ENCODE measurements around the gene CTNNA2. TPM values are rescaled to one million over a fixed set of nuclear protein-coding genes. Genes with fewer than 3 reads are reported as not detected.

CTNNA2 gene
- total RNA-seq, 6 experiments from 2014 or later: 0.44 TPM; not detected in 5

DNA sequence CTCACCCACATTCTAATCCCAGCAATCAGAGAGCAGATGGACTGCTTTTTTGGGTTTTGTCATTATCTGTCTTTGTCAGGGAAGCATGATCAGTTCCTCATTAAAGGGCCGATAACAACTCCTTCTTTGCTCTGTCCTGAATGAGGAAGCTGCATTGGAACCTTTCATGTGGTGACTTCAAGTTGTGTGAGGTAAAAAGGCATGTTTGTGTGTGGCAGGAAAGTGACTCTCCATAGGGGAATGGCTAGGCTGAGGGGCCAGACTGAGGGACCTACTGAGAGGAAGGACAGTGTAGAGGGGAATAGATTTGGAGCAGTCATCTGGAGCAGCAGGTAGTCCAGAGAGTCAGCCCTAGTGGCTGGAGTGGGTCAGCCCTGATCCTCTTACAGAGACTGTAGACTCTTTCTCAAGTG lies 815.3 kb downstream of the CTNNA2 start:
- Histone ChIP-seq H3K4me1 (no peaks in the 10 kb centered on the region), H3K36me3 (no peaks in the 10 kb centered on the region), H3K4me3 (no peak overlapping the region), H3K9me3 (no peaks in the 10 kb centered on the region), H3K27ac (no peak overlapping the region), H3K27me3 (no peaks in the 10 kb centered on the region)
- ATAC-seq: no peak
- no peak for DNase-seq
- TF ChIP-seq, protein P1, sequence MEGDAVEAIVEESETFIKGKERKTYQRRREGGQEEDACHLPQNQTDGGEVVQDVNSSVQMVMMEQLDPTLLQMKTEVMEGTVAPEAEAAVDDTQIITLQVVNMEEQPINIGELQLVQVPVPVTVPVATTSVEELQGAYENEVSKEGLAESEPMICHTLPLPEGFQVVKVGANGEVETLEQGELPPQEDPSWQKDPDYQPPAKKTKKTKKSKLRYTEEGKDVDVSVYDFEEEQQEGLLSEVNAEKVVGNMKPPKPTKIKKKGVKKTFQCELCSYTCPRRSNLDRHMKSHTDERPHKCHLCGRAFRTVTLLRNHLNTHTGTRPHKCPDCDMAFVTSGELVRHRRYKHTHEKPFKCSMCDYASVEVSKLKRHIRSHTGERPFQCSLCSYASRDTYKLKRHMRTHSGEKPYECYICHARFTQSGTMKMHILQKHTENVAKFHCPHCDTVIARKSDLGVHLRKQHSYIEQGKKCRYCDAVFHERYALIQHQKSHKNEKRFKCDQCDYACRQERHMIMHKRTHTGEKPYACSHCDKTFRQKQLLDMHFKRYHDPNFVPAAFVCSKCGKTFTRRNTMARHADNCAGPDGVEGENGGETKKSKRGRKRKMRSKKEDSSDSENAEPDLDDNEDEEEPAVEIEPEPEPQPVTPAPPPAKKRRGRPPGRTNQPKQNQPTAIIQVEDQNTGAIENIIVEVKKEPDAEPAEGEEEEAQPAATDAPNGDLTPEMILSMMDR (IDR thresholded peaks at IDR 0.05): no peak
- no peak for TF ChIP-seq POLR2A (IDR thresholded peaks at IDR 0.05)
- intact Hi-C loops (cut with DNase I): no loop called here
- 36% methylated on average over 1 of the region's 1 CpG for WGBS (ENCODE audit: insufficient coverage, low coverage, low lambda C conversion rate, missing lambda C conversion rate)

DNA sequence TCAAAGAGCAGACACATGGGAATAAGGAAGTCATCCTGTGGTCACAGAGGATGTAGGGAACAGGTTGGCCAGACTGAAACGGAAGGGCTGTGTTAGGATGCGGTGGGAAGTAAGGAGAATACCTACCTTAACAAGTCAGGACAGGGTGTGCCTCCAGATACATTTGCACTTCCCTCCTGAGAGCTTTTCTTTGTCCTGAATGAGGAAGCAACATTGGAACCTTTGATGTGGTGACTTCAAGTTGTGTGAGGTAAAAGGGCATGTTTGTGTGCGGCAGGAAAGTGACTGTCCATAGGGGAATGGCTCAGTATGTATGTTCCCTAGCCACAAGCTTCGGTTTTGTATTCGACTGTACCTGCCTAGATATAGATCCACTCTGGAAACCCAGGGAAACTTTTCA lies 816.6 kb downstream of the CTNNA2 start:
- intact Hi-C loops (cut with DNase I): no loop called here
- no peak for ATAC-seq
- no peak for DNase-seq
- no peaks in the 10 kb centered on the region for H3K9me3 ChIP-seq
- no peaks in the 10 kb centered on the region for H3K4me1 ChIP-seq
- 35% methylated on average over 2 of the region's 5 CpGs for WGBS (ENCODE audit: insufficient coverage, low coverage, low lambda C conversion rate, missing lambda C conversion rate)
- H3K27me3 ChIP-seq: no peaks in the 10 kb centered on the region
- no peak overlapping the region for H3K4me3 ChIP-seq
- no peak for TF ChIP-seq POLR2A (IDR thresholded peaks at IDR 0.05)
- H3K27ac ChIP-seq: no peak overlapping the region
- H3K36me3 ChIP-seq: no peaks in the 10 kb centered on the region

DNA sequence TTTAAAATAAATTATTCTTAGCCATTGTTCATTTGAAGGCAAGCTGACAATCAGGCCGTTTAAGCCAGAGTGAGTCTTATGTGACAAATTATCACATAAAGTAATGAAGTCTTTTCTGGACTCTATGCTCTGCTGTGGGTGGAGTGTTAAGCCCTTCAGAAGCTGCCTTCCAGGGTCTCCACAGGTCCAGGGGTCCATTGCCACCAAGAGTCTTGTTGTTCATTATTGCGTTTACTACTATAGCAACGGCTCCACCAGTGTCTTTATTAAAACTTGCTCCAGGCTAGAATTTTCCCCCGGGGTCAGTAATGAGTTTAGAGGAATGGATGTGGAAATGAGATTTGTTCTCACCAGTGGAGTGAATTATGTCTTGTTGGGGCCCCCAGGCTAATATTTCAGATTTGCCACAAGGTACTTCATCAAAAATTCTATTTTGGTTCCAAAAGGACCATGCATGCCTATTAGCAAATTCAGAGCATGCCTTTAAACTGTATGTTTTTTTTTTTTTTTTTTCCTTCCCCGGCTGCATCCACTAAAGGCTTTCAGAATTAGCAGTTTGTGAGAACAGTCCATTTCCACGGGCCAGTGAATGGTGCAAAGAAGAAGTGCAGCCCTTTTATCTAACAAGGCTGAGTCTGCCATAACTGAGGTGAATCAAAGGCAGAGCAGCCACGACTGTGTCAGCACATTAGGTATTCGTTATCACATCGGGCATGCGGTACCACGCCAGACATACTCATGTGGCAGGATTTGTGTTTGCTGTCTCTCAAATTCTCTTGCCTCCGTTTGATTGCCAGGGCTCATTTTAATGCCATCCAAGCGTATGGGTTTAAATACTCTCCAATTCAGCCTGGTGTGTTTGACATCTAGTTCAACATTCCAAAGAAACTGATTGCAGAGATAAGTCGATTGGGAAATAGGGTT lies 817.9 kb downstream of the CTNNA2 start:
- H3K27ac ChIP-seq: no peak overlapping the region
- no peaks in the 10 kb centered on the region for H3K4me1 ChIP-seq
- H3K36me3 ChIP-seq: no peaks in the 10 kb centered on the region
- no peak for TF ChIP-seq POLR2A (IDR thresholded peaks at IDR 0.05)
- H3K27me3 ChIP-seq: no peaks in the 10 kb centered on the region
- no peak for DNase-seq
- H3K9me3 ChIP-seq: no peaks in the 10 kb centered on the region
- no peak for ATAC-seq
- 50% methylated on average over 14 of the region's 14 CpGs for WGBS (ENCODE audit: insufficient coverage, low coverage, low lambda C conversion rate, missing lambda C conversion rate)
- intact Hi-C loops (cut with DNase I): no loop called here
- no peak overlapping the region for H3K4me3 ChIP-seq

DNA sequence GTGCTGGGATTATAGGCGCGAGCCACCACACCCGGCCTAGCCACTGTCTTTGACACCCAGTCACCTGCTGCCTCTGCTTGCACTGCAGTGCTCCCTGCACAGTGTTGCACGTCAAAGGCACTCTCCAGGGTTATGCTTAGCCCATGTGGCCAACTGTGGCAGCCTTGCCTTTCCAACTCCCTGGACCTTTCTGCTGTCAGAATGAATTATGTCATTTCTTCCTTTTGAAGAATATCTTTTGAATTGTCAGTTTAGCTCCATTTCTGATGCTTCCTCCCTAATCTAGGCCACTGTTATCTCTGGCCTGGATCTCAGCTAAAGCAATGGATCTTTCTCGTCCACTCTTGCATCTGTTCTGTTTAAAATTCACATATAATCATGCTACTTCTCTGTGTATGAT lies 821.0 kb downstream of the CTNNA2 start:
- Histone ChIP-seq H3K9me3 (no peaks in the 10 kb centered on the region), H3K36me3 (no peaks in the 10 kb centered on the region), H3K4me1 (no peaks in the 10 kb centered on the region), H3K4me3 (no peak overlapping the region), H3K27me3 (no peaks in the 10 kb centered on the region), H3K27ac (no peak overlapping the region)
- intact Hi-C loops (cut with DNase I): no loop called here
- 51% methylated on average over 3 of the region's 5 CpGs for WGBS (ENCODE audit: insufficient coverage, low coverage, low lambda C conversion rate, missing lambda C conversion rate)
- TF ChIP-seq POLR2A (IDR thresholded peaks at IDR 0.05): no peak
- TF ChIP-seq, protein P1 (IDR thresholded peaks at IDR 0.05): no peak
- ATAC-seq: no peak
- no peak for DNase-seq

DNA sequence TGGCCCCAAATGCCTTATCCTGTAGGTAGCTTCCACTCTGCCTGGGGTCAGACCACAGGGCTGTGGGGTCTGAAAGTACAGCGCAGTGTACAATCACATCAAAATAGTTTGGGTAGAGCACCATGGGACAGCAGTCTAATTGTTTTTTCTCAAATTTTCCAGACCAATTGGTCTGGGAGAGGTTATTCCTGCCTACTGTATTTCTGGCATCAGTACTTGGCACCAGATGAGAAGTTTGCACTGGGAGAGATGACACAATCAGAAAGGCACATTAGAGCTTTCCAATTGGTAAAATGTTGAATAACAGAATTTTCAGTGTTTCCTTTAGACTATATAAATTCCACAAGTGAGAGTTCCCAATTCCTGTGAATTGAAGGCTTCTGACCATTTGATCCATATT lies 822.6 kb downstream of the CTNNA2 start:
- ATAC-seq (no peak), DNase-seq (no peak)
- intact Hi-C loops (cut with DNase I): no loop called here
- Histone ChIP-seq H3K36me3 (no peaks in the 10 kb centered on the region), H3K9me3 (no peaks in the 10 kb centered on the region), H3K27ac (no peak overlapping the region), H3K27me3 (no peaks in the 10 kb centered on the region), H3K4me3 (no peak overlapping the region), H3K4me1 (no peaks in the 10 kb centered on the region)
- no peak for TF ChIP-seq POLR2A (IDR thresholded peaks at IDR 0.05)
- TF ChIP-seq, protein P1 (IDR thresholded peaks at IDR 0.05): no peak
- 100% methylated on average over 1 of the region's 1 CpG for WGBS (ENCODE audit: insufficient coverage, low coverage, low lambda C conversion rate, missing lambda C conversion rate)

Data from right lobe of liver (tissue), 6 donors.